GM12891 (cell line): ENCODE results near the gene DEUP1.

Source experiments
- POLR2A ChIP-seq: IDR thresholded peaks from 2 replicates; pipeline ENCODE4 v1.6.1; 2011; ENCODE audit warnings: low read depth, low read length, control low read depth
- POLR2AphosphoS5 ChIP-seq: IDR thresholded peaks from 2 replicates; pipeline ENCODE4 v1.6.1; 2011; ENCODE audit warnings: low read depth, low read length, control low read depth

- TF ChIP-seq POLR2A, result no peak
- TF ChIP-seq POLR2AphosphoS5, result no peak
Observed at GRCh38 chr11:93482556-93482955, 152.0 kb downstream of the DEUP1 start.
